ENCODE measurements around the gene ABCG2.

GRCh38 chr4:88146891-88147290 is 11.5 kb downstream of the ABCG2 start:
- TF ChIP-seq EP300 (IDR thresholded peaks at IDR 0.05) = no peak
- TF ChIP-seq POLR2AphosphoS5 (IDR thresholded peaks at IDR 0.05) = no peak
